ENCODE measurements around the gene XRCC4.

Gene XRCC4

DNA sequence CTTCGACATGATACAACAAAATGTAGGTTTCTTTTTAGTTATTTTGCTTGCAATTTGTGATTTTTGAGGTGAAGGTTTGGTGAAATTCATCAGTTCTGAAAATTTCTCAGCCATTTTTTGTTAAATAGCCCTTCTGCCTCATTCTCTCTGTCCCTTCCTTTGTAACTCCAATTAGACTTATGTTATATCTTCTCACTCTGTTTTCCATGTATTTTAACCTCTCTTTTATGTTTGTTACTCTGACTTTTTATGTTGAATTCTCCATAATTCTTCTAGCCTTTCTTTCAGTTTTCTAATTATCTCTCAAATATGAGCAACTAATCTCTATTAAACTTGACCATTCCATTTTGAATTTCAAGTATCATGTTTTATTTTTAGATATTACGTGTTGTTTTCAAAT, 222.0 kb downstream of the XRCC4 start:
- in situ Hi-C loops (cut with HindIII; ENCODE audit: low sequenced_read_pairs): no loop called here
- DNase-seq (ENCODE audit: low read depth, low spot score): no peak
- TF ChIP-seq, protein P1, sequence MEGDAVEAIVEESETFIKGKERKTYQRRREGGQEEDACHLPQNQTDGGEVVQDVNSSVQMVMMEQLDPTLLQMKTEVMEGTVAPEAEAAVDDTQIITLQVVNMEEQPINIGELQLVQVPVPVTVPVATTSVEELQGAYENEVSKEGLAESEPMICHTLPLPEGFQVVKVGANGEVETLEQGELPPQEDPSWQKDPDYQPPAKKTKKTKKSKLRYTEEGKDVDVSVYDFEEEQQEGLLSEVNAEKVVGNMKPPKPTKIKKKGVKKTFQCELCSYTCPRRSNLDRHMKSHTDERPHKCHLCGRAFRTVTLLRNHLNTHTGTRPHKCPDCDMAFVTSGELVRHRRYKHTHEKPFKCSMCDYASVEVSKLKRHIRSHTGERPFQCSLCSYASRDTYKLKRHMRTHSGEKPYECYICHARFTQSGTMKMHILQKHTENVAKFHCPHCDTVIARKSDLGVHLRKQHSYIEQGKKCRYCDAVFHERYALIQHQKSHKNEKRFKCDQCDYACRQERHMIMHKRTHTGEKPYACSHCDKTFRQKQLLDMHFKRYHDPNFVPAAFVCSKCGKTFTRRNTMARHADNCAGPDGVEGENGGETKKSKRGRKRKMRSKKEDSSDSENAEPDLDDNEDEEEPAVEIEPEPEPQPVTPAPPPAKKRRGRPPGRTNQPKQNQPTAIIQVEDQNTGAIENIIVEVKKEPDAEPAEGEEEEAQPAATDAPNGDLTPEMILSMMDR (IDR thresholded peaks at IDR 0.05; ENCODE audit: low read depth, low read length): no peak
- H3K4me3 ChIP-seq (ENCODE audit: low read depth, low read length): no peak overlapping the region

DNA sequence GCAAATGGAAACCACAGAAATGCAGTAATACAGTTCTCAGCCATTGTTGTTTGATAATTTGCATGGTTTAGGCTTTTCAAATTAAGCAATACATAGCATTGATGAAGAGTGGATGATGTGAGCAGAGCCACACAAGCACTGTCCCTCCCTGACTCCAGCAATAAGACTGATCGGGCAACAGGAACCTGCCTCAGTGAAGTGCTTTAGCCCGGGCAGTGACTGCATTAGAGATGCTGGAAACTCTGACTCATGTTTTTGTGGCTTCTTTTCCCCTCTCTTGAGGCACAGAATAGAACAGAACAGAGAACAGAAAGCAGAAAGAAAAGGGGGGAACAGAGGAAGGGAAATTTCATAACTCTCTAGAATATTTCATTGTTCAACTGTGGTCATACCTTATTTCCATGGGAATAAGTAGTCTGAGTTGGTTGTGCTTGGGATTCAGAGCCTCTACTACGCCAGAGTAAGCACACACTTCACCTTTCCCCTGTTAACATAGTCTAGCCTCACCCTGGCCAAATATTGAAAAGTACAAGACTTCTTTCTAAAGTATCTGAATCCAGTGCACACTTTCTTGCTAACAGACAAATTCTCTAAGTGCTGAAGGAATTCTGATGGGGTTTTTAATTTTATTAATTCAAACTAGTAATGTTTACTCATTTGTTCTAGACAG, 229.4 kb downstream of the XRCC4 start:
- DNase-seq (ENCODE audit: low read depth, low spot score): peak; percentile 93
- TF ChIP-seq, protein P1 (IDR thresholded peaks at IDR 0.05; ENCODE audit: low read depth, low read length): no peak
- no peak overlapping the region for H3K4me3 ChIP-seq (ENCODE audit: low read depth, low read length)
- in situ Hi-C loops (cut with HindIII; ENCODE audit: low sequenced_read_pairs): no loop called here

- no peak overlapping the region for H3K4me3 ChIP-seq (ENCODE audit: low read depth, low read length)
- no peak for DNase-seq (ENCODE audit: low read depth, low spot score)
- TF ChIP-seq, protein P1 (IDR thresholded peaks at IDR 0.05; ENCODE audit: low read depth, low read length): no peak
- in situ Hi-C loops (cut with HindIII; ENCODE audit: low sequenced_read_pairs): no loop called here
These were observed 235.3 kb downstream of the XRCC4 start for GRCh38 chr5:83312663-83313062.

DNA sequence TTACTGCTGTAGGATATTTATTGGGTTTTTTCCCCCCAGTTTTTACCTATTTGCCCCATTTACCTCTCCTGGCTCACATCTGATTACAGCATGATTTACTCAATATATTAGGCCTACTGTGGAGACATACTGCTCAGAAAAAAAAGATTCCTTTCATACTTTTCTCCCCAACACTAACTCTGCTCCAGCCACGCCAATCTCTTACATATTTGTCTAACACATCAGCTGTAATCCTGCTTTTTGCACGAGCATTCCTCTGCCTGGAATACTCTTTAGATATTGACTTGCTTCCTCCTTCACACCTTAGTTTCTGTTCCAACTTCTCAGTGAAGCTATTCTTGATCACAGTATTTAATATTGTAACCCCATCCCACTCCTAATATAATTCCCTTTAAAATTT, 236.1 kb downstream of the XRCC4 start:
- in situ Hi-C loops (cut with HindIII; ENCODE audit: low sequenced_read_pairs): no loop called here
- peak; percentile 22 for DNase-seq (ENCODE audit: low read depth, low spot score)
- TF ChIP-seq, protein P1 (IDR thresholded peaks at IDR 0.05; ENCODE audit: low read depth, low read length): no peak
- H3K4me3 ChIP-seq (ENCODE audit: low read depth, low read length): no peak overlapping the region

DNA sequence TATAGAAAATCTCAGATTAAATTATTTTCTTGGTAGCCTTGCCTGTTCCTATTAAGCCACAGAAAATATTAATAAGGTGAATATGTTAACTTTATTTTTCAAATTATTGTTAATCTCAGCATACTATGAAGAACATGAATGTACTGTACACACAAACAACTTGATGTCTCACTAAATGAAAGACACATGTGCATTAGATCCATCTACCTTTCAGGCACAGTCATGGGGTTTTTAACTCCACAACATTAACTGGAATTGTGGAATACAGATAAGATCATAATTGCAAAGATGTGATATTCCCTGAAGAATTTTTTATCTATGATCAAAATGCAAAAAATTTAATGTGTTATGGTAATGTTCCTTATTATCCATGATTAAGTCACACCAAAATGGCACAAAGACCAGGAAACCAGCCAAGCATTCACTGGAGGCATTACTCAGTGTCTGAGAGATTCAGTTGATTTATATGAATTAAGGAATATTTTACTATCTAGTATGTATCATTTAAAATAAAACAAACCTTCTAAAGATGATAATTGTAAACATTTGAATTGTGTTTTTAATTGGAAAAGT, 244.2 kb downstream of the XRCC4 start:
- DNase-seq (ENCODE audit: low read depth, low spot score): no peak
- in situ Hi-C loops (cut with HindIII; ENCODE audit: low sequenced_read_pairs): no loop called here
- TF ChIP-seq, protein P1 (IDR thresholded peaks at IDR 0.05; ENCODE audit: low read depth, low read length): no peak
- H3K4me3 ChIP-seq (ENCODE audit: low read depth, low read length): no peak overlapping the region

- TF ChIP-seq, protein P1 (IDR thresholded peaks at IDR 0.05; ENCODE audit: low read depth, low read length): no peak
- in situ Hi-C loops (cut with HindIII; ENCODE audit: low sequenced_read_pairs): no loop called here
- DNase-seq (ENCODE audit: low read depth, low spot score): no peak
- no peak overlapping the region for H3K4me3 ChIP-seq (ENCODE audit: low read depth, low read length)
These were observed 245.1 kb downstream of the XRCC4 start for GRCh38 chr5:83322273-83322924.

Data from astrocyte of the spinal cord (primary cell).